B cell (primary cell): ENCODE measurements around the gene UBQLN3. TPM values are rescaled to one million over a fixed set of nuclear protein-coding genes. Genes with fewer than 3 reads are reported as not detected.

Source experiments
- ATAC-seq: fragments of 200-7000 bp; cut with Tn5 transposase; one replicate; pipeline ENCODE4 v1.10.0; 2021; ENCODE audit warnings: low read depth, mild to moderate bottlenecking, moderate number of reproducible peaks, moderate library complexity
- CTCF ChIA-PET: fragments of 350-600 bp; sonication (Branson Sonifier 250); formaldehyde crosslinking; loops from one replicate; lab custom pipeline; 2021; ENCODE audit warnings: antibody characterized with exemption, inconsistent platforms; lab: Charles Lee
- POLR2A ChIA-PET: fragments of 350-600 bp; sonication (Branson Sonifier 250); formaldehyde crosslinking; loops from one replicate; lab custom pipeline; 2021; ENCODE audit warnings: antibody characterized with exemption; lab: Charles Lee
- DNase-seq: peaks from one replicate; pipeline ENCODE4 v3.0.0; 2013
- H2AFZ ChIP-seq: 2 replicates; pipeline ENCODE4 v1.6.1; 2012; ENCODE audit warnings: mild to moderate bottlenecking, low read depth, low read length; ENCODE audit not compliant: insufficient read depth, poor library complexity, severe bottlenecking
- H3K27ac ChIP-seq, 2 donors: 1 replicate in 1 of 2; 2 replicates in 1 of 2; pipeline ENCODE4 v1.5.1; 2012 to 2013; ENCODE audit warnings: low read length in 2 of 2, mild to moderate bottlenecking in 2 of 2, moderate library complexity in 1 of 2
- H3K27me3 ChIP-seq, 4 experiments: fragments of 200-600 bp in 1 of 4; sonication (generic) in 1 of 4; replicated peaks in 1 of 4; 1 replicate in 2 of 4; 2 replicates in 2 of 4; pipeline versions ENCODE4 v1.6.1 to v1.7.0; 2013 to 2016; ENCODE audit warnings: low read length in 3 of 4, mild to moderate bottlenecking in 2 of 4, mixed read lengths in 1 of 4, moderate library complexity in 1 of 4; ENCODE audit not compliant: insufficient read depth in 4 of 4, control insufficient read depth in 3 of 4; ENCODE audit errors: control extremely low read depth in 1 of 4
- H3K36me3 ChIP-seq, 2 experiments: replicated peaks in 1 of 2; 1 replicate in 1 of 2; 2 replicates in 1 of 2; pipeline versions ENCODE4 v1.6.1 to v1.7.1; 2013; ENCODE audit warnings: low read length in 1 of 2; ENCODE audit not compliant: insufficient read depth in 2 of 2, control insufficient read depth in 1 of 2; ENCODE audit errors: control extremely low read depth in 1 of 2, extremely low read depth in 1 of 2
- H3K4me1 ChIP-seq, 2 donors: fragments of 200-600 bp in 1 of 2; sonication (generic) in 1 of 2; 1 replicate in 1 of 2; 2 replicates in 1 of 2; pipeline versions ENCODE4 v1.5.1 to v1.6.1; 2013 to 2017; ENCODE audit warnings: low read length in 2 of 2; ENCODE audit not compliant: control insufficient read depth in 2 of 2, insufficient read depth in 2 of 2
- H3K4me2 ChIP-seq: replicated peaks from 2 replicates; pipeline ENCODE3; 2012; ENCODE audit warnings: mild to moderate bottlenecking, low read depth, low read length; ENCODE audit not compliant: poor library complexity, severe bottlenecking
- H3K4me3 ChIP-seq, 5 experiments: fragments of 200-600 bp in 1 of 5; sonication (generic) in 1 of 5; 1 replicate in 3 of 5; 2 replicates in 2 of 5; pipeline versions ENCODE4 v1.5.1 to v1.7.0; 2011 to 2016; ENCODE audit warnings: low read length in 4 of 5, mild to moderate bottlenecking in 4 of 5, low read depth in 2 of 5, control low read depth in 1 of 5, moderate library complexity in 1 of 5; ENCODE audit not compliant: insufficient read depth in 1 of 5; ENCODE audit errors: control extremely low read depth in 1 of 5, extremely low read depth in 1 of 5
- H3K79me2 ChIP-seq: fragments of 200-600 bp; sonication (generic); one replicate; pipeline ENCODE4 v1.6.0; 2016; ENCODE audit warnings: low read length; ENCODE audit not compliant: control insufficient read depth, insufficient read depth
- H3K9ac ChIP-seq: fragments of 200-600 bp; sonication (generic); 2 replicates; pipeline ENCODE4 v1.6.1; 2017; ENCODE audit warnings: mild to moderate bottlenecking, low read length, moderate library complexity
- H3K9me3 ChIP-seq, 3 donors: one replicate each; pipeline versions ENCODE4 v1.6.1 to v1.7.1; 2013; ENCODE audit warnings: low read length in 2 of 3; ENCODE audit not compliant: control insufficient read depth in 2 of 3, insufficient read depth in 1 of 3; ENCODE audit errors: control extremely low read depth in 1 of 3
- H4K20me1 ChIP-seq: 2 replicates; pipeline ENCODE4 v1.6.0; 2012; ENCODE audit warnings: mild to moderate bottlenecking, low read length; ENCODE audit not compliant: insufficient read depth, control insufficient read depth, poor library complexity, severe bottlenecking
- H3K27ac Mint-ChIP-seq: one replicate; pipeline ENCODE4 v1.8.0; 2021; ENCODE audit warnings: mixed read lengths
- H3K27me3 Mint-ChIP-seq: one replicate; pipeline ENCODE4 v1.8.0; 2021; ENCODE audit warnings: mixed read lengths
- H3K4me1 Mint-ChIP-seq: one replicate; pipeline ENCODE4 v1.8.0; 2021; ENCODE audit warnings: mixed read lengths
- H3K4me3 Mint-ChIP-seq: one replicate; pipeline ENCODE4 v1.8.0; 2021; ENCODE audit warnings: mixed read lengths
- H3K9me3 Mint-ChIP-seq: one replicate; pipeline ENCODE4 v1.8.0; 2022; ENCODE audit warnings: mixed read lengths; ENCODE audit not compliant: insufficient read depth
- EZH2 ChIP-seq: IDR thresholded peaks from 2 replicates; pipeline ENCODE4 v1.6.1; 2012; ENCODE audit warnings: borderline replicate concordance, low read depth, mild to moderate bottlenecking, moderate library complexity, low read length; ENCODE audit not compliant: insufficient read depth, poor library complexity, severe bottlenecking
- WGBS: methylation state at CpG from one replicate; pipeline ENCODE4 v1.1.5; 2013; ENCODE audit warnings: missing lambda C conversion rate; ENCODE audit not compliant: insufficient coverage; 5-methylcytosine and 5-hydroxymethylcytosine counted together
- intact Hi-C: fragments of 100-400 bp; cut with micrococcal nuclease; formaldehyde crosslinking; loops from one replicate; pipeline ENCODE4 v1.10.0; 2022
- polyA plus RNA-seq: library from polyadenylated mRNA; depleted of rRNA; stranded (reverse); fragments of >200 nt; gene quantifications from 2 replicates; pipeline ENCODE4 v1.2.3, GENCODE V29; 2012
- total RNA-seq, 2 donors: library from RNA; stranded (reverse); fragments of 120-200 nt in 1 of 2; gene quantifications; 1 replicate in 1 of 2; 2 replicates in 1 of 2; pipeline versions ENCODE4 v1.2.3 to v1.2.4, GENCODE V29; 2013 to 2022
- TF ChIP-seq, protein P1 (sequence below): fragments of 200-600 bp; IDR thresholded peaks from one replicate; pipeline ENCODE4 v1.8.0; 2022; ENCODE audit warnings: antibody characterized with exemption, mild to moderate bottlenecking

Gene UBQLN3
- total and polyA plus RNA-seq, 2 donors (not counting 1 experiment from before 2014, with no cell fraction given) = 0.59 TPM; not detected in 1

DNA sequence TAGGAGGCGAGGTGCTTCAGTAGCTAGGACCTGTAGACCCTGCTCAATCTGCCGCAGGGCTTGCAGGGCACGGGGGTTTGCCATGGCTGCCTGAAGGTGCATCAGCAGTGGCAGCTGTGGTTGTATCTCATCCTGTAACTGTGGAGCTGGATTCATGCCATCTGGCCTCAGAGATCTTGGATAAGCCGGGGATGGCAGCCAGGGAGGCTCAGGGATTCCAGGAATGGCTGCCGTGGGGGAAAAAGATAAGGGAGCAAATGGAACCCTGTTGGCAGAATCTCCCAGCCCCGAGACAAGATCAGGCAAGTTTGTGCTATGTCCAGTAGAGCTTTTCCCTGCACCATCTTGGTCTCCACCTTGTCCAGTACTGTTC is 1.8 kb downstream of the UBQLN3 start:
- Histone ChIP-seq H4K20me1 (no peaks in the 10 kb centered on the region), H2AFZ (no peak overlapping the region), H3K9me3 (no peaks in the 10 kb centered on the region), H3K9ac (no peak overlapping the region), H3K4me1 (no peaks in the 10 kb centered on the region), H3K27me3 (no peaks in the 10 kb centered on the region), H3K36me3 (no peaks in the 10 kb centered on the region), H3K27ac (no peak overlapping the region), H3K4me2 (no peak overlapping the region), H3K79me2 (no peaks in the 10 kb centered on the region), H3K4me3 (no peak overlapping the region)
- Mint-ChIP-seq H3K4me1 (no peaks in the 10 kb centered on the region), H3K27ac (no peak overlapping the region), H3K27me3 (peaks cover 17% of the 10 kb centered on the region), H3K4me3 (no peak overlapping the region), H3K9me3 (no peaks in the 10 kb centered on the region)
- TF ChIP-seq, protein P1, sequence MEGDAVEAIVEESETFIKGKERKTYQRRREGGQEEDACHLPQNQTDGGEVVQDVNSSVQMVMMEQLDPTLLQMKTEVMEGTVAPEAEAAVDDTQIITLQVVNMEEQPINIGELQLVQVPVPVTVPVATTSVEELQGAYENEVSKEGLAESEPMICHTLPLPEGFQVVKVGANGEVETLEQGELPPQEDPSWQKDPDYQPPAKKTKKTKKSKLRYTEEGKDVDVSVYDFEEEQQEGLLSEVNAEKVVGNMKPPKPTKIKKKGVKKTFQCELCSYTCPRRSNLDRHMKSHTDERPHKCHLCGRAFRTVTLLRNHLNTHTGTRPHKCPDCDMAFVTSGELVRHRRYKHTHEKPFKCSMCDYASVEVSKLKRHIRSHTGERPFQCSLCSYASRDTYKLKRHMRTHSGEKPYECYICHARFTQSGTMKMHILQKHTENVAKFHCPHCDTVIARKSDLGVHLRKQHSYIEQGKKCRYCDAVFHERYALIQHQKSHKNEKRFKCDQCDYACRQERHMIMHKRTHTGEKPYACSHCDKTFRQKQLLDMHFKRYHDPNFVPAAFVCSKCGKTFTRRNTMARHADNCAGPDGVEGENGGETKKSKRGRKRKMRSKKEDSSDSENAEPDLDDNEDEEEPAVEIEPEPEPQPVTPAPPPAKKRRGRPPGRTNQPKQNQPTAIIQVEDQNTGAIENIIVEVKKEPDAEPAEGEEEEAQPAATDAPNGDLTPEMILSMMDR = no peak
- no peak for TF ChIP-seq EZH2
- DNase-seq = no peak
- no peak for ATAC-seq
- ChIA-PET POLR2A (no interaction called here), CTCF (no interaction called here)
- WGBS = 90% methylated on average over 6 of the region's 6 CpGs
- intact Hi-C loops = no loop called here

DNA sequence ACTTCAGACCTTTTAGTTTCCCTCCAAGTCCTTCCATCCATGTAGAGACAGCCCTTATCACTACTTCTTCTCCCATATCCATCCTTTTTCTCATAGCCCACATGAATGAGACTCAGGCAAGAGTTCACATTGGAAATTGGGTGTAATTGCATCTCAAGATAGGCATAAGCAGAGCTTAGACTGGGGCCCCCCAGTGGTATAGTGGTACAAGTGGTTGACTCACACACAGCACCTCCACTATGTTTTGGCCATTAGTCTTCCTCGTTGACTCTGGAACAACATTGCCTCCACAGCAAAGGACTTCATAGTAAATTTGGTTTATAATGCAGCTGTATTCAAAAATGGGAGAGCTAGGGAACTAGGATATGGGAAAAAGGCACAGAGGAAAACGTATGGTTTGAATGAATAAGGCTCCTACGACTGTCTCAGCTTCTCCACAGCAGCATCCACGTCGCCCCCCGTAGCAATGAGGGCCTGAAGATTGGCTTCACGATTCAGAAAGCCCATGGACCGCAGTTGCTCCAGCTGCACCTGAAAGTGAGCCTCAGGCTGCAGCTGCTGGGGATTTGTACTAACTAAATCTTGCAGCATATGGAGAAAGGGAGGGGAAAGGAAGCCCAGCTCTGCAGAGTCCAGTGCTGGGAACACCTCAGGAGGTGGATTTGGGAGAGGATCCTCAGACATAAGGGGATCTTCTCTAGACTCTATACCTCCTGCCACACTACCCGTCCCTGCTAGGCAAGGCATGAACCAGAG is 2.4 kb downstream of the UBQLN3 start:
- 98% methylated on average over 7 of the region's 9 CpGs for WGBS
- ChIA-PET CTCF (no interaction called here), POLR2A (no interaction called here)
- H3K4me3 ChIP-seq = no peak overlapping the region
- Mint-ChIP-seq H3K27me3 (peaks cover 17% of the 10 kb centered on the region), H3K4me3 (no peak overlapping the region), H3K27ac (no peak overlapping the region), H3K9me3 (no peaks in the 10 kb centered on the region), H3K4me1 (no peaks in the 10 kb centered on the region)
- H3K27ac ChIP-seq = no peak overlapping the region
- no peak overlapping the region for H2AFZ ChIP-seq
- H3K4me2 ChIP-seq = no peak overlapping the region
- DNase-seq = no peak
- H3K79me2 ChIP-seq = no peaks in the 10 kb centered on the region
- H3K9me3 ChIP-seq = no peaks in the 10 kb centered on the region
- intact Hi-C loops = no loop called here
- H4K20me1 ChIP-seq = no peaks in the 10 kb centered on the region
- no peaks in the 10 kb centered on the region for H3K36me3 ChIP-seq
- no peaks in the 10 kb centered on the region for H3K27me3 ChIP-seq
- no peaks in the 10 kb centered on the region for H3K4me1 ChIP-seq
- TF ChIP-seq, protein P1 = no peak
- no peak for TF ChIP-seq EZH2
- H3K9ac ChIP-seq = no peak overlapping the region
- ATAC-seq = no peak
